ENCODE results near the gene RFX5. TPM values are rescaled to one million over a fixed set of nuclear protein-coding genes. Genes with fewer than 3 reads are reported as not detected.

RFX5 gene
- polyA plus RNA-seq, 3 donors = 39.3 to 66.3 (median 43.5) TPM

DNA sequence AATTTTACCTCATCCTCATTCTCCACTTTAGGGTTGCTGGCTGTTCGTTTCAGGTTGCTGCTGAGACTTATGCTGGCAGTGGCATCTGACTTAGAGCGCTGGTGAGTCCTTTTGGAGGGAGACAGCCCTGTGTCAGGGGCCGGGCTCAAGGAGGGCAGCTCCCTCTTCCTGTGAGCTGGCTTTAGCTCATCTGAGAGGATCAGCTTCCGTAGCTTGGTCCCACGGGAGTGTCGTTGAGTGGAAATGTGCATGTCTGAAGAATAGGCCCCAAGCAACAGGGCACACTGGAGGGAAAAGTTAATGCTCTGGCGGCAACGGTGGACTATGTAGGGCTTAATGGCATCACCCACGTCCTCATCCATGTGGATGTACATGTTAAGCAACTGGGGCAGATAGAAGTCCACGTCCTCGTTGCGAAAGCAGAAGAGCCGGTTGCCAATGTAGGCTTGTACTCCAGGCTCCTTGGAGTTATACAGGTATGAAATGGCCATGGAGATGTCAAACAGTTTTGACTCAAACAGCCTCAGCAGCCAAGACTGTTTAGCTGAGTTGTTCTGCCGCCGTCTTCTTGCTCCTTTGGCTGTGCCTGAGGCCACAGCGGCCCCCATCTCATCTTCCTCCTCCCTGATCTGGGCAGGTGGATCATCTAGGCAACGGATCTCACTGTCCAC lies 31.4 kb downstream of the RFX5 start:
- H3K9me3 ChIP-seq (replicated peaks in 1 of 2; ENCODE audit: control insufficient read depth in 1 of 2, insufficient read depth in 1 of 2, low read length in 2 of 2) = no peaks in the 10 kb centered on the region
- H3K4me2 ChIP-seq (replicated peaks; ENCODE audit: extremely low read depth, low read length, poor library complexity, severe bottlenecking) = no peak overlapping the region
- H3K27ac Mint-ChIP-seq = peak overlapping the region; percentile 7 to 88 (median 69)
- peaks cover 75 to 88% of the 10 kb centered on the region in 2 donors for H3K36me3 Mint-ChIP-seq
- H3K9ac ChIP-seq (ENCODE audit: insufficient read depth, low read length, poor library complexity, severe bottlenecking) = no peak overlapping the region
- intact Hi-C loops (cut with micrococcal nuclease) = no loop called here
- peaks cover 83% of the 10 kb centered on the region for H4K20me1 ChIP-seq (ENCODE audit: insufficient read depth, low read length)
- H3K27ac ChIP-seq (ENCODE audit: low read depth in 1 of 2, low read length in 2 of 2) = peak overlapping the region in 1 of 2 donors; percentile 48
- no peak for DNase-seq
- WGBS (ENCODE audit: insufficient coverage) = 89% methylated on average over 17 of the region's 17 CpGs
- H3K9me3 Mint-ChIP-seq = peaks cover 0 to 3% (median 0%) of the 10 kb centered on the region in 7 donors
- H3K27me3 ChIP-seq (ENCODE audit: control insufficient read depth in 2 of 2, insufficient read depth in 2 of 2, low read length in 2 of 2) = no peaks in the 10 kb centered on the region
- H3K36me3 ChIP-seq (replicated peaks in 1 of 2; ENCODE audit: control insufficient read depth in 1 of 2, insufficient read depth in 2 of 2, low read length in 2 of 2) = peaks cover 88 to 92% of the 10 kb centered on the region in 2 donors
- H3K4me1 Mint-ChIP-seq = peaks cover 21% of the 10 kb centered on the region
- H2AFZ ChIP-seq (ENCODE audit: insufficient read depth, low read depth, low read length, poor library complexity, severe bottlenecking) = no peak overlapping the region
- H3K4me1 ChIP-seq (ENCODE audit: control insufficient read depth in 1 of 2, insufficient read depth in 2 of 2, low read length in 2 of 2) = peaks cover 18% of the 10 kb centered on the region in 2 donors
- no peak overlapping the region for H3K4me3 Mint-ChIP-seq
- TF ChIP-seq, protein P1, sequence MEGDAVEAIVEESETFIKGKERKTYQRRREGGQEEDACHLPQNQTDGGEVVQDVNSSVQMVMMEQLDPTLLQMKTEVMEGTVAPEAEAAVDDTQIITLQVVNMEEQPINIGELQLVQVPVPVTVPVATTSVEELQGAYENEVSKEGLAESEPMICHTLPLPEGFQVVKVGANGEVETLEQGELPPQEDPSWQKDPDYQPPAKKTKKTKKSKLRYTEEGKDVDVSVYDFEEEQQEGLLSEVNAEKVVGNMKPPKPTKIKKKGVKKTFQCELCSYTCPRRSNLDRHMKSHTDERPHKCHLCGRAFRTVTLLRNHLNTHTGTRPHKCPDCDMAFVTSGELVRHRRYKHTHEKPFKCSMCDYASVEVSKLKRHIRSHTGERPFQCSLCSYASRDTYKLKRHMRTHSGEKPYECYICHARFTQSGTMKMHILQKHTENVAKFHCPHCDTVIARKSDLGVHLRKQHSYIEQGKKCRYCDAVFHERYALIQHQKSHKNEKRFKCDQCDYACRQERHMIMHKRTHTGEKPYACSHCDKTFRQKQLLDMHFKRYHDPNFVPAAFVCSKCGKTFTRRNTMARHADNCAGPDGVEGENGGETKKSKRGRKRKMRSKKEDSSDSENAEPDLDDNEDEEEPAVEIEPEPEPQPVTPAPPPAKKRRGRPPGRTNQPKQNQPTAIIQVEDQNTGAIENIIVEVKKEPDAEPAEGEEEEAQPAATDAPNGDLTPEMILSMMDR (IDR thresholded peaks at IDR 0.05) = no peak
- no peaks in the 10 kb centered on the region for H3K27me3 Mint-ChIP-seq (ENCODE audit: low read depth in 3 of 3)
- no peak overlapping the region for H3K4me3 ChIP-seq (replicated peaks in 1 of 3; ENCODE audit: low read depth in 2 of 3, low read length in 3 of 3)
- peaks cover 77% of the 10 kb centered on the region for H3K79me2 ChIP-seq (ENCODE audit: insufficient read depth, low read length)

DNA sequence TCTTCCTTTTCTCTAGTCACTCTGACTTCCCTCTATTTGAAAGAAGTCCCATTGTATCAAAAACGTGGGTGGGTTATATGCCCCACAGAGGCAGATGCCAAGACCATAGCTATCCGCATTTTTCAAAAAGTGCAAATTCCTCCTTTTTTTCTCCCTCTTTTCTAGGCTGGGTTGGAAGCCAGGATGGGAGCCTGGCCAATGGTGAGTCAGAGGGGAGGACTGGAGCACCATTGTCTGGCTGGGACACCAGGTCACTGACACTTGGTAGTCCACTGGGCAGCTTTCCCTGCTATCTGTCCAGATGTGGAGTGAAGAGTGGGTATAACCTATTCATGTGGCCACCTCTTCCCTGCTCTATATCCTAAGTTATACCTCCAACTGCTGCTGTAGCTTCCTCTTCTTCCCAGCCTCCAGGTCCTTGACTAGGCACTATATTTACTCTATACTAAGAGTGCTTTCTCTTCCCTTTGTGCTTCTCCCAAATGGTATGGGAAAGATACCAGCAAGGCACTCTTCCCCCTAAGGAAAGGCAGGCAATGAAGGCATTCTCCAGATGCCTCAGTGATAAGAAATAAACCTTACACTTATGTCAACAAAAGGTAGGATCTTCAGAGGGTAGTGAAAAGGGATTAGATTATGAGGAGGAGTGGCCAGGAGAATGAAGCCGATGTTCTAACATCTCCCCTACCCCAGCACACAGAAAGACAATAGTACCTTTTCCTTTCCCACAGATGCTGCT lies 32.7 kb downstream of the RFX5 start:
- intact Hi-C loops (cut with micrococcal nuclease) = no loop called here
- no peak overlapping the region for H3K4me2 ChIP-seq (replicated peaks; ENCODE audit: extremely low read depth, low read length, poor library complexity, severe bottlenecking)
- Mint-ChIP-seq H3K36me3 (peaks cover 77 to 90% of the 10 kb centered on the region in 2 donors), H3K27me3 (ENCODE audit: low read depth in 3 of 3) (peaks cover 0 to 2% (median 0%) of the 10 kb centered on the region in 3 donors), H3K4me3 (no peak overlapping the region), H3K4me1 (peaks cover 24% of the 10 kb centered on the region), H3K27ac (peak overlapping the region in 6 of 7 donors; percentile 10 to 98 (median 66)), H3K9me3 (peaks cover 0 to 3% (median 0%) of the 10 kb centered on the region in 7 donors)
- WGBS (ENCODE audit: insufficient coverage) = no CpG with 5 or more reads among the region's 3 CpGs
- H3K27me3 ChIP-seq (ENCODE audit: control insufficient read depth in 2 of 2, insufficient read depth in 2 of 2, low read length in 2 of 2) = no peaks in the 10 kb centered on the region
- H3K79me2 ChIP-seq (ENCODE audit: insufficient read depth, low read length) = peaks cover 82% of the 10 kb centered on the region
- TF ChIP-seq, protein P1 (IDR thresholded peaks at IDR 0.05) = no peak
- peaks cover 18% of the 10 kb centered on the region in 2 donors for H3K4me1 ChIP-seq (ENCODE audit: control insufficient read depth in 1 of 2, insufficient read depth in 2 of 2, low read length in 2 of 2)
- DNase-seq = no peak
- H2AFZ ChIP-seq (ENCODE audit: insufficient read depth, low read depth, low read length, poor library complexity, severe bottlenecking) = no peak overlapping the region
- H4K20me1 ChIP-seq (ENCODE audit: insufficient read depth, low read length) = peaks cover 85% of the 10 kb centered on the region
- no peaks in the 10 kb centered on the region for H3K9me3 ChIP-seq (replicated peaks in 1 of 2; ENCODE audit: control insufficient read depth in 1 of 2, insufficient read depth in 1 of 2, low read length in 2 of 2)
- H3K9ac ChIP-seq (ENCODE audit: insufficient read depth, low read length, poor library complexity, severe bottlenecking) = no peak overlapping the region
- peak overlapping the region in 1 of 2 donors; percentile 93 for H3K27ac ChIP-seq (ENCODE audit: low read depth in 1 of 2, low read length in 2 of 2)
- no peak overlapping the region for H3K4me3 ChIP-seq (replicated peaks in 1 of 3; ENCODE audit: low read depth in 2 of 3, low read length in 3 of 3)
- peaks cover 90 to 92% of the 10 kb centered on the region in 2 donors for H3K36me3 ChIP-seq (replicated peaks in 1 of 2; ENCODE audit: control insufficient read depth in 1 of 2, insufficient read depth in 2 of 2, low read length in 2 of 2)

All from CD14-positive monocyte (primary cell).